Stomach (tissue), 4 donors: ENCODE measurements around the gene RPL7A.

ENCODE experiments used
- CTCF ChIP-seq, 7 experiments: fragments of 450-650 bp in 4 of 7; fragments of 200-600 bp in 3 of 7; sonication (generic) in 3 of 7; IDR thresholded peaks; one replicate each; pipeline ENCODE4 v1.5.1; 2016 to 2019; ENCODE audit warnings: antibody characterized with exemption in 7 of 7, control low read depth in 2 of 7, mild to moderate bottlenecking in 1 of 7
- EP300 ChIP-seq: sonication (generic); formaldehyde crosslinking; IDR thresholded peaks from one replicate; pipeline ENCODE4 v1.6.1; 2017; ENCODE audit warnings: antibody characterized with exemption
- POLR2A ChIP-seq, 4 donors: fragments of 450-650 bp; IDR thresholded peaks; one replicate each; pipeline ENCODE4 v1.6.1; 2016; ENCODE audit warnings: antibody characterized with exemption in 4 of 4, control low read depth in 2 of 4, mild to moderate bottlenecking in 1 of 4, moderate library complexity in 1 of 4
- POLR2AphosphoS5 ChIP-seq, 3 donors: sonication (generic); formaldehyde crosslinking; IDR thresholded peaks; one replicate each; pipeline ENCODE4 v1.6.1; 2016; ENCODE audit warnings: antibody characterized with exemption in 3 of 3

GRCh38 chr9:133367778-133368177 lies 19.8 kb downstream of the RPL7A start:
- TF ChIP-seq POLR2AphosphoS5 (IDR thresholded peaks at IDR 0.05) (no peak), CTCF (IDR thresholded peaks at IDR 0.05) (no peak), POLR2A (IDR thresholded peaks at IDR 0.05) (no peak), EP300 (no peak)
